Stromal cell of bone marrow (primary cell): Measurements from ENCODE around the gene OR52I1.

Experiments used
- DNase-seq: peaks from one replicate; pipeline ENCODE4 v3.0.0-alpha.2; 2012; ENCODE audit warnings: low read depth

Gene OR52I1

DNA sequence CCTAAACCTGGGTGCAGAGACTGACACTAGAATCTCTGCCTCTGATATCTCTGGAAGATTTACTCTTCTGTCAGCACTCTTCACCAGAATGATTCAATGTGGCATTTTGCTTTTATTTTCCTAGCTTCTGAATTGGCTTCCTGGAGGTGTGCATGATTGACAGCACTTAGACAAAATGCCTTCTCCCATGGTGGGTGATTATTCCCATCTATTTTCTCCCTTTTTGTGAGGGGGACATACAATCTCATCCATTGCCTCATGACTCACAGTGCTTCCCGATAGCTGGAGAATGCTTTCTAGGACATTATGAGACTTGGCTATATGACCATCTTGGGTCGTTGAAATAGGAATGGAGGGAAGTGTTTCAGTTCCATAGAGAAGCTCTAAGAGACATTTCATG lies 18.1 kb downstream of the OR52I1 start:
- DNase-seq = no peak

DNA sequence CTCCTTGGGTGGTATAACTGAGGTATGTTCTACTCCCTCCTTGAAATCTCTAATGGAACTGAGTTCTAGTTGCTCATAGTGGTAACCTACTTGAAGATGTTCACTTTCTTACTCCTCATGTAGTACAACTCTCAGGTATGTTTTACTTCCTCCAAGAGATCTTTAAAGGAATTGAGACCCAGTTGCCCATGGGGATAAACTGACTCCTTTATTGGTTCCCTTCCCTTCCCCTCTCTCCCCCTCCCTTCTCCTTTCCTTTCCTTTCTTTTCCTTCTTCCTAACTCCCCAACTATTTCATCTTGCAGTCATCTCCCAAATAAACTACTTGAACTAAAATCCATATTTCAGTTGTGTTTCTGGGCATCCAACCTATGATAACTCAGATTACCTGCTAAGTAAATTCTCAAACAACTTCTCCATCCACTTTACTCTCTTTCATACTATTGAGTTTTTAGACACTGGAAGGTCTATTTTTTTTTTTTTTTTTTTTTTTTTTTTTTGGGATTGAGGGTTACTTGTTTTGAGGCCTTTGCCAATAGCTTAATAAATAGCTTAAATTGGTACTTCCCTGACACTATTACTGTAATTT lies 22.1 kb downstream of the OR52I1 start:
- no peak for DNase-seq

DNA sequence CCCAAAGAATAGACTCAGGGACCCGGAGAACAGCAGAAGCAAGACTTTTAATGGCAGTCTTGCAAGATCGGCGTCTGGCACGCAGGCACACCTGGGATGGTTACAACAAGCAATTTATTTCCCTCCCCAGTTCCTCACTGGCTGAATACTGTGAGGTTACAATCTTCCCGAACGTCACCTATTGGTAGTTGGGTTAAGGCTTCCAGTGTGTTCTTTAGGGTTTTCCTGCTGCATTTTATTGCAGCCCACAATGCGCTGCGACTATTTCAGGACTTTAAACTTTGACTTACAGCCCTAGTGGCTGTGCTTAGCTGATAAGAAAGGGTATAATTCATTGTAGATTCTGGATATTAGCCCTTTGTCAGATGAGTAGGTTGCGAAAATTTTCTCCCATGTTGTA lies 25.7 kb downstream of the OR52I1 start:
- no peak for DNase-seq

DNA sequence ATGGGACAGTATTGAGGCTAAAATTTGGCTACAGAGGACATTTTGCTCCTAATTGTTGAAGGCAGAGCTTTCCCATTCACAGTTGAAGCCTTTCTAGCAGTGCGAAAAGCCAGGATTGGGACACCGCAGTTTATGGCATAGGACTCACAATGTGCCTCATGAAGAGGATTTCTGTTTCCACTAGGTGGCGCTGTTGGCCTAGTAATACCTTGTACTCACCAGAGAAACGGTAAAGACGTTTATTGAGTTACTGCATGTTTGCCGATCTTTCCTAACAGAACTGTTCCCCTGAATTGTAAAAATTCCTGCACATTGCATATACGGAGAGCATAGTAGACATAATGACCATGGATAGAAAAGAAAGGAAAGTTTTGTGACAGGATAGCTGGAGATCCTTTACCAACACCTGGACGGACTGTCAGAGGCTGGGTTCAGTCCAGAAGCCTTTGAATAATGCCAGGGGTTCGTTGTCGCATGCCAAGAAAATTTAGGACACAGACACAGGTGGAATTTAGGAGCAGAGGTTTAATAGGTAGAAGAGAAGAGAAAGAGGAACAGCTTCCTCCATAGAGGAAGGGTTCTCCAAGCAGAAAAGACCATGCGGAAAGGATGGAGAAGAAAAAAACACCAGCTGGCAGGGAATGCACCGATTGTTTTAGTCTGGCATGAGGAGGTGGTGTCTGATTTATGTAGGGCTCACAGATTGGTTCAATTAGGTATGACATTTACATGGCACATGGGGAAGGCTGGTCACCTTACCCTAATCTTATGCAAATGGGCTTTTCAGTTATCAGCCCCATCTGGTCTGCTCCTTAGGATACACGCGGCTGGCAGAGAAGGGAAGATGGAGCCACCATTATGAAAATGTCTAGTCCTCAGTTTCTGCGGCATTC lies 32.6 kb downstream of the OR52I1 start:
- peak; percentile 54 for DNase-seq

DNA sequence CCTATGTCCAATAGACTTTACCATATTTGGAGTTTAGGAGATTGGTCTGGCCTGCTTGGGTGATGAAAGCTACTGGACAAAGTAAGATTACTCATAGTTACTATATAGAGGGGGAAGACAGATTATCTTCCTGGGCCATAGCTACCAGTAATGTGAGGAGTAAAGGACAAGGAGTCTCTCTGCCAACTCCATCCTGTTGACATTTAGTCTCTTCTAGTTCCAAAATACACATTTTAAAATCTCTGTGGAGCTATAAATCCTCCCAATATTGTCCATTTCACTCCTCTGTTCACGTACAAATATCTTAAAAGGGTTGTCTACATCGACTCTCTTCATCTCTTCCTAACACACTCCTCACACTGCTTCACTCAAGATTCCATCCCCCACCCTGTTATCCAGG lies 42.3 kb downstream of the OR52I1 start:
- DNase-seq = no peak

DNA sequence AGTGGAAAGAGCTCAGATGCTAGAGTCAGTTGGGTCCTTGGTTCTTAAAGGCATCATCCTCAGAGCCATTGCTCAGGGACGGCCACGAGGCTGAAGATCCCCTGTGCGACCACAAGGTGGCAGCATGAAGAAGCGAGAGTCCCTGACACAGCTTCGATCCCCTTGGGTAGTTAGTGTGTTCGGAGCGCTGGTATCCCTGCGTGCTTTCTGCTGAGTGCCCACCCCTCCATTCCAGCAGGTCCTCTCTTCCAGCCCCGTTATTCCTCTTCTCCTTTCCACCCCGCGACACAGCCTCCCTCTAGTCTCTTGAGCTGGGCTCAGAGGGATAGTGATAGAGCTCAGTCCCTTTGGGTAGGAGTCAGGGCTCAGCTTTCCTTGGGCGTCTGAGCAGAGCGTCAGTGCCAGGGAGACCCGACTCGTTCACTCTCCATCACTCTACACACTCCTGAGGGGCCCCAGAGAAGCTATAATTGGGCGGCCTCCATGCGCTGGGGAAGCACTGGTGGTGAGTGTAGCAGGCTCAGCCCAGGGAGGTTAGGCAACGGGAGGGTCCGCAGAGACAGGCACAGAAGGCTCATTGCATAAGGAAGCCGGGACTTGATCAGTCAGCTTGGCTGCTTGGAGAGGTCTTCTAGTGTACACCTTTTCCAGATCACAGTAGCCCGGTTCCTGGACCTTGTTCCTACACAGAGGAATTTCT lies 43.3 kb downstream of the OR52I1 start, which contains the start of gene OR51D1:
Gene OR51D1 (plus strand): TSS at position 516 of the 700 bp plus-strand sequence. CDS start 2,314 bp downstream, outside the sequence.
- DNase-seq = peak; percentile 43

DNA sequence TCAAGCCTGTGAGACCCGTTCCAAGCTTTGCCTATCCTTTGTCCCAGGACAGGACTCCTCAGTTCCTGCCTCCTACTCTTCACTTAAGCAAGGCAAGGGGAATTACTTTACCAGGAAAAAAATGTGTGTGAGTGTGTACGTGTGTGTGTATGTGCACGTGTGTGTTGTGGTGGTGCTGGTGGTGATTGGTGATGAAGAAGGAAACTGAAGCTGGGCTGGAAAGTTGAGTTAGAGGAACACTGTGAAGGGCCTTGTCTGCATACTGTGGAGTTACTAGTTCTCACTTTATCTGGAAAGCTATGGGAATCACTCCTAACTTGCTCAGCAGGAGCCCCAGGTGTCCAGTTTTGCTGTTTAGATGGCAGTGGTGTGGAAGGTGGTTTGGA lies 43.8 kb downstream of the OR52I1 start:
- DNase-seq = no peak

DNA sequence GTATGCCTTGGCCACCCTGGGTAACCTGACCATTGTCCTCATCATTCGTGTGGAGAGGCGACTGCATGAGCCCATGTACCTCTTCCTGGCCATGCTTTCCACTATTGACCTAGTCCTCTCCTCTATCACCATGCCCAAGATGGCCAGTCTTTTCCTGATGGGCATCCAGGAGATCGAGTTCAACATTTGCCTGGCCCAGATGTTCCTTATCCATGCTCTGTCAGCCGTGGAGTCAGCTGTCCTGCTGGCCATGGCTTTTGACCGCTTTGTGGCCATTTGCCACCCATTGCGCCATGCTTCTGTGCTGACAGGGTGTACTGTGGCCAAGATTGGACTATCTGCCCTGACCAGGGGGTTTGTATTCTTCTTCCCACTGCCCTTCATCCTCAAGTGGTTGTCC lies 46.1 kb downstream of the OR52I1 start:
- no peak for DNase-seq

DNA sequence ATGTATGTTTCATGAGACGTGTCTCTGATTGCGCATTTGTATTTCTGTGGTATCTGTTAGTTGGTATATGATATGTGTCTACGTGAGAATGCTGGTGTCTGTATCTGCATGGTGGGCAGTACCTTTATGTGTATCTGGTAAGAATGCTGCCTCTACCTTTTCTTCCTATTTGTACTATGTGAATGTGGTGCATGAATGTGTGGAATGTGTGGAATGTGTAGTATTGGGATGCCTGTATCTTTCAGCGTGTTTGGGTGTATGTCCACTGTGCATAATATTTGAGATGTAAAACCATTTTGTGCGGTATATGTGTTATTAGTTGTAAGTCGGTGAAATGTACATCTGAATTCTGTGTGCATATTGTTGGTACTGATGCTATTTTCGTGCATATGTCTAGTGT lies 47.7 kb downstream of the OR52I1 start:
- DNase-seq = no peak

DNA sequence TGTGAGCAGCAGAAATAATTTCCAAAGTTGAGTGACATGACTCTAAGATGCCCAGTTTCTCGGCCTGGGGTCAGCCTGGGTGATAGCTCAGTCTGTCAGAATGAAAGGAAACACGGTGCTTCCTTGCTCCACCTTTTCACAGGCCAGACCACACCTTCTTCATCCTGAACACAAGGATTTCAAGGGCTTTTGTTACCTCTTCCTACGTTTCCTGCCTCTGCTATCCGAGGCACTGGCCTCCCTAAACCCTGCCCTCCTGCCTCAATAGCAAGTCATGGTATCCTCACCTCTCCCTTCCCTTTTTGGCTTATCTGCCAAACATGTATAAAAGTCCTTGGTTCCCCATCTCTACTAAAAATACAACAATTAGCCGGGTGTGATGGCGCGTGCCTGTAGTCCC lies 48.2 kb downstream of the OR52I1 start:
- no peak for DNase-seq

DNA sequence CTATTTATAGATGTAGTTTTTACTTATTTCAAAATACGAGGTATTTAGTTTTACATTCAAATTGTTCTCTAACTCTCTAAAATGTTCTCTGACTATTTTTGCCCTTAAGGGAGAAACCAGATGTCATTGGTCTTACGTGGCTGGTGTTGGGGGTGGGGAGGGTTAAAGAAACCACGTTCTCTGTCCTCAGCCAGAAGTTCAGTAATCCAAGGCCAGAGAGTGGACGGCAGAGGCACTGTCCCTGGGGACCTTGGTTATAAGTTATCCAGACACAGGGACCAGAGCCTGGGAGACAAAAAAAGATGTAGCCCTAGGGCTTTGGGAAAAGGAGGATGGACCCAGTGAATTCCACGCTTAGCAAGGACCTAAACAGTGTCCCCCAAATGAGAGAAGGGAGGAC lies 49.2 kb downstream of the OR52I1 start:
- DNase-seq = peak; percentile 2

DNA sequence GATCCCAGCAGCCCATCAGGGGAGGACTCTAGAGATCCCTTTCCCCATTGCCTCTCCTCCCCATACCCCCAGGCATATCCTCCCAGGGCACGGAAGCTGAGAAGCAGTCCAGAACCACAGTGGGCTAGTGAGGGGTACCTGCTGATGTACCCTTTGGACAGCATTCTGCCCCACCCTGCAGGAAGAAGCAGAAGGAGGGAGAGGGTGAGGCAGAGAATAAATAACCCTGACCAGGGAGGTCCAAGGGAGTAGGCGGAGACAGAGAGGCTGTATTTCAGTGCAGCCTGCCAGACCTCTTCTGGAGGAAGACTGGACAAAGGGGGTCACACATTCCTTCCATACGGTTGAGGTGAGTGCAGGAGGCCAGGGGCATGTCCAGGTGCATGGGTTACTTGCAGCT lies 49.8 kb downstream of the OR52I1 start, which contains the start of gene OR51E1:
Gene OR51E1 (plus strand): TSS at position 301 of the 400 bp plus-strand sequence. CDS start 8,545 bp downstream, outside the sequence.
- DNase-seq = no peak

DNA sequence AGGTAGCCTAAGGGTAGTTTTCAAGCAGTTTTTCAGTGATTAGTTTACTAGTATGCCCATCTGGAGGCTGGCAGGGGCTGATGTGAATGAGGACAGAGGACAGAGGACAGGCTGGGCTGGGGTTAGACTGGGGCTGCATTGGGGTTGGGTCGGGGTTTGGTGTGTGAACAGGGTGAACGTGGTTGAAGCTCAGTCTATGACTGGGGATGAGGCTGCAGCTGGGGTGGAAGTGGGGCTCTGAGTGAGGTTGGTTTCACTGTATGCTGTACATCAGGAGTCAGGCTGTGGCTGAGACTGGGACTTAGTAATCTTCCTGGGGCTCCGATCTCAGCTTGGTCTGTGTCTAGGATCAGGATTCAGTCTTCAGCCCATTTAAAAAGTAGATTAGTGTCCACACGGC lies 50.4 kb downstream of the OR52I1 start:
- DNase-seq = no peak
